ENCODE results near the gene XPNPEP1. TPM values are rescaled to one million over a fixed set of nuclear protein-coding genes. Genes with fewer than 3 reads are reported as not detected.

The XPNPEP1 gene
- polyA plus RNA-seq, 1 of the 3 experiments (the other 2 are of a cell fraction), result 167 TPM

- Histone ChIP-seq H3K9ac (no peak overlapping the region), H3K79me2 (ENCODE audit: insufficient read depth) (peaks cover 51% of the 10 kb centered on the region), H3K4me2 (no peak overlapping the region), H3K9me2 (no peaks in the 10 kb centered on the region), H3K36me3 (replicated peaks in 1 of 2; ENCODE audit: control insufficient read depth in 1 of 2, insufficient read depth in 2 of 2, low read length in 1 of 2) (peaks cover 8 to 13% of the 10 kb centered on the region in 2 experiments), H3F3A (replicated peaks; ENCODE audit: insufficient read depth) (peaks cover 5% of the 10 kb centered on the region), H3K9me3 (no peaks in the 10 kb centered on the region), H3K27me3 (ENCODE audit: insufficient read depth) (no peaks in the 10 kb centered on the region), H3K4me3 (ENCODE audit: low read depth in 2 of 2, low read length in 1 of 2) (no peak overlapping the region), H2AFZ (ENCODE audit: low read depth) (no peak overlapping the region), H4K20me1 (ENCODE audit: insufficient read depth) (no peaks in the 10 kb centered on the region), H3K4me1 (ENCODE audit: control insufficient read depth in 1 of 2, insufficient read depth in 2 of 2, low read depth in 1 of 2, low read length in 1 of 2) (peaks cover 13 to 27% of the 10 kb centered on the region in 2 experiments; a peak in 3 of 4 replicates), H3K27ac (ENCODE audit: low read depth in 2 of 2, low read length in 1 of 2) (no peak overlapping the region)
- no peak for TF ChIP-seq MXI1 (IDR thresholded peaks at IDR 0.05; ENCODE audit: low read depth, low read length)
- TF ChIP-seq, protein P1, sequence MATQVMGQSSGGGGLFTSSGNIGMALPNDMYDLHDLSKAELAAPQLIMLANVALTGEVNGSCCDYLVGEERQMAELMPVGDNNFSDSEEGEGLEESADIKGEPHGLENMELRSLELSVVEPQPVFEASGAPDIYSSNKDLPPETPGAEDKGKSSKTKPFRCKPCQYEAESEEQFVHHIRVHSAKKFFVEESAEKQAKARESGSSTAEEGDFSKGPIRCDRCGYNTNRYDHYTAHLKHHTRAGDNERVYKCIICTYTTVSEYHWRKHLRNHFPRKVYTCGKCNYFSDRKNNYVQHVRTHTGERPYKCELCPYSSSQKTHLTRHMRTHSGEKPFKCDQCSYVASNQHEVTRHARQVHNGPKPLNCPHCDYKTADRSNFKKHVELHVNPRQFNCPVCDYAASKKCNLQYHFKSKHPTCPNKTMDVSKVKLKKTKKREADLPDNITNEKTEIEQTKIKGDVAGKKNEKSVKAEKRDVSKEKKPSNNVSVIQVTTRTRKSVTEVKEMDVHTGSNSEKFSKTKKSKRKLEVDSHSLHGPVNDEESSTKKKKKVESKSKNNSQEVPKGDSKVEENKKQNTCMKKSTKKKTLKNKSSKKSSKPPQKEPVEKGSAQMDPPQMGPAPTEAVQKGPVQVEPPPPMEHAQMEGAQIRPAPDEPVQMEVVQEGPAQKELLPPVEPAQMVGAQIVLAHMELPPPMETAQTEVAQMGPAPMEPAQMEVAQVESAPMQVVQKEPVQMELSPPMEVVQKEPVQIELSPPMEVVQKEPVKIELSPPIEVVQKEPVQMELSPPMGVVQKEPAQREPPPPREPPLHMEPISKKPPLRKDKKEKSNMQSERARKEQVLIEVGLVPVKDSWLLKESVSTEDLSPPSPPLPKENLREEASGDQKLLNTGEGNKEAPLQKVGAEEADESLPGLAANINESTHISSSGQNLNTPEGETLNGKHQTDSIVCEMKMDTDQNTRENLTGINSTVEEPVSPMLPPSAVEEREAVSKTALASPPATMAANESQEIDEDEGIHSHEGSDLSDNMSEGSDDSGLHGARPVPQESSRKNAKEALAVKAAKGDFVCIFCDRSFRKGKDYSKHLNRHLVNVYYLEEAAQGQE (IDR thresholded peaks at IDR 0.05; ENCODE audit: low read depth, low read length), result no peak
- no peak for TF ChIP-seq FOXM1 (IDR thresholded peaks at IDR 0.05; ENCODE audit: low read depth)
- no peak for TF ChIP-seq SMC3 (IDR thresholded peaks at IDR 0.05; ENCODE audit: low read depth, low read length)
- TF ChIP-seq USF1 (IDR thresholded peaks at IDR 0.05; ENCODE audit: borderline replicate concordance, low read depth), result no peak
- TF ChIP-seq TCF12 (IDR thresholded peaks at IDR 0.05), result no peak
- ChIA-PET POLR2A (interaction anchor here (0.8 kb wide), 1 partner anchor 12 kb away, joined by 4 read pairs; no protein-coding TSS in a partner anchor), CTCF (interaction anchor here (1.9 to 7.6 kb wide), 2 partner anchors 10 to 15 kb away, joined by 8 to 61 read pairs; no protein-coding TSS in a partner anchor)
- whole genome bisulfite sequencing (ENCODE audit: low lambda C conversion rate), result 83% methylated on average over 5 of the region's 5 CpGs
- no peak for DNase-seq
Measured at GRCh38 chr10:109898666-109899355, 24.5 kb downstream of the XPNPEP1 start.

DNA sequence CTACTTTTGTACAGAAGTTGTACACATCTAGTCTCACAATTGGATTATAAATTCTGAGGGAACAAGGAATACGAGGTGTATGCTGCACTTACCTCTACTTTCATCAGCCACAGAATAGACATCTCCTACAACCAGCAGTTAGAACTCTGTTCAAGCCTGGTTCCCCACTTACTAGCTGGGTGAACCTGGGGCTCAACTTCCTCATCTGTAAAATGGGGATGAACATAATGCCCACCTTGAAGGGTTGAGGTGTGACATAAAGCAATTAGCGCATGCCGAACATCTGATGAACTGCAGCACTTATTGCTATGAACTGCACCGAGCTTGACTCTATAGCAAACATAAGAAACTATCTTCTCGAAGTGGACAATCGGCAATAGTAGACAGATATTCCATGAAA lies 25.3 kb downstream of the XPNPEP1 start:
- no peak overlapping the region for H3K4me3 ChIP-seq (ENCODE audit: low read depth in 2 of 2, low read length in 1 of 2)
- peaks cover 55% of the 10 kb centered on the region for H3K79me2 ChIP-seq (ENCODE audit: insufficient read depth)
- no peak overlapping the region for H2AFZ ChIP-seq (ENCODE audit: low read depth)
- peaks cover 8 to 13% of the 10 kb centered on the region in 2 experiments for H3K36me3 ChIP-seq (replicated peaks in 1 of 2; ENCODE audit: control insufficient read depth in 1 of 2, insufficient read depth in 2 of 2, low read length in 1 of 2)
- H3K9me3 ChIP-seq, result no peaks in the 10 kb centered on the region
- H3F3A ChIP-seq (replicated peaks; ENCODE audit: insufficient read depth), result peaks cover 5% of the 10 kb centered on the region
- ChIA-PET POLR2A (no interaction called here), CTCF (interaction anchor here (1.9 to 7.6 kb wide), 2 partner anchors 11 to 14 kb away, joined by 8 to 61 read pairs; no protein-coding TSS in a partner anchor)
- DNase-seq, result no peak
- no peak overlapping the region for H3K9ac ChIP-seq
- no peak for TF ChIP-seq ZBTB33 (IDR thresholded peaks at IDR 0.05; ENCODE audit: borderline replicate concordance, low read depth)
- peaks cover 17 to 27% of the 10 kb centered on the region in 2 experiments; a peak in 3 of 4 replicates for H3K4me1 ChIP-seq (ENCODE audit: control insufficient read depth in 1 of 2, insufficient read depth in 2 of 2, low read depth in 1 of 2, low read length in 1 of 2)
- 91% methylated on average over 6 of the region's 6 CpGs for WGBS (ENCODE audit: low lambda C conversion rate)
- no peaks in the 10 kb centered on the region for H3K9me2 ChIP-seq
- H4K20me1 ChIP-seq (ENCODE audit: insufficient read depth), result no peaks in the 10 kb centered on the region
- no peaks in the 10 kb centered on the region for H3K27me3 ChIP-seq (ENCODE audit: insufficient read depth)
- no peak overlapping the region for H3K4me2 ChIP-seq
- no peak overlapping the region for H3K27ac ChIP-seq (ENCODE audit: low read depth in 2 of 2, low read length in 1 of 2)

Data from SK-N-SH (cell line).